GM18867 (cell line): ENCODE results near the gene SEMA3A.
A peak's percentile ranks its signal among the peaks of the same experiment; 100 is the strongest.

Experiments
- ATAC-seq: cut with Tn5 transposase; IDR thresholded peaks from one replicate; pipeline ENCODE4 v1.9.1; 2021; ENCODE audit warnings: mild to moderate bottlenecking, moderate library complexity; ENCODE audit not compliant: unreplicated experiment

Gene SEMA3A

DNA sequence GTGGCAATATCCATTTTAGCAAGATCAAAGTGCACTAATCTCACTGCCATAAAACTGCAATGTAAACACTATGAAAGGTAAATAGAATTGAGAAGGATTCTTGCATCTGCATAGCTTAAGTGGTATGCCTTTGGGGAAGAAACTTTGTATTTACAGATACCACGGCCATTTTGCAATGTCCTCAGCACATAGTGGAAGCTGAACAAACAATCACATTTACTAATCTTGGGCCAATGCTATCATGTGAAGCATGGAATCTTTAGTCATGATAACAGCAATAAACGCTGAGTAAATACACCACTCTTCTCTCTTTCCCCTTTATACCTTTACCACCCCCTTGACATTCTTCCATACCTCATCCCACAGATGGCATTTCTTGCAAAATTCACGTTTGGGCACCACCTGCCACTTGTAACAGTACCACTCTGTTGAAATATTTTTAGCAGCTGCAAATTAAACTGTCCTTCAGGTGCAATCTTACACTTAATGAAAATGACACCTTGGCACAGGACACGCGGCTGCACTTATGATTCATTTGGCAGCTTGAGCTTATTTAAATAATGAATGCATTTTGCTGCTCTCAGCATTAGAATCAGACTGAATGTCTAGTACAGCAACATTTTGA, 171.8 kb downstream of the SEMA3A start:
- ATAC-seq = no peak

DNA sequence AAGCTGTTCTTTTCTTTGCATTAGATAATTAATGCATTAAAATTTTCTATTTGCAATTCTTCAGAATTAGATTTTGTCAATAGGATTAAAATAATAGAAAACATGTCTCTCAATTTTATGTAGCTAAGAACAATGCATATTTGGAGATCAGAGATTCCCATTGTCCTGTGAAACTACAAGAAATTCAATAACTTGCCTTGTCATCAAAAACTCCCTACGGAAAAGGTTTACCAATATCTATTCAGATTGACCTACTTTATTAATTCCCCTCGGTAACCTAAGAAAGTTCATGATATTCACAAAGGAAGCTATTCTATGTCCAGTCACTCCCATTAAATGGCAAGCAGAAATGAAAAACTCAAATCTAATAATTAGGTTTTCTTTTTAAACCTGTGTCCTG, 172.6 kb downstream of the SEMA3A start:
- no peak for ATAC-seq

DNA sequence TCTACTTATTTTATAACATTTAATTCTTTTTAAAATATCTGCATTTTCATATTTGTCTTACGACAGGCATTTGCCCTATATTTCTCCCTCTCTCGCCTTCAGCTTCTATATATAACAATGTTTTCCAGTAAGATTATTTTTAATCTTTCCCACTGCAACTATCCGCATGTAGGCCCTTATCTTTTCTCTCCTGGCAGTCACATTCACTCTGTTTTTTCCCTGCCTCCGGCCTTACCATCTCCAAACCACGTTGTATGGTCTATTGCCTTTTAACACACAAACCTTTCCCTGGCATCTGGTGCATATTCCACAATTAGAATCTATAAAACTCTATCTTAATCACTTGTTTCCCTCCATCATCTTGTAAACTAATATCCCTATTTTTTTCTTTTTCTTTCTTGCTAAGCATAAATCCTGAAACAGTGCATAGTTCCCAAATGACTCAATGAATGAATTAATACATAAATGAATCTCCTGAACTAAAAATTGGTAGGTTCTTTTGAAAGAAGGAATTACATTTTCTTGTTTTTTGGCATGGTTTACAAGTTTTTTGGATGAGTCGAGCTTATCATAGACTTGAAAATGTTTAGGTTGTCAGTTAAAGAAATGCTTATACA, 173.2 kb downstream of the SEMA3A start:
- no peak for ATAC-seq

DNA sequence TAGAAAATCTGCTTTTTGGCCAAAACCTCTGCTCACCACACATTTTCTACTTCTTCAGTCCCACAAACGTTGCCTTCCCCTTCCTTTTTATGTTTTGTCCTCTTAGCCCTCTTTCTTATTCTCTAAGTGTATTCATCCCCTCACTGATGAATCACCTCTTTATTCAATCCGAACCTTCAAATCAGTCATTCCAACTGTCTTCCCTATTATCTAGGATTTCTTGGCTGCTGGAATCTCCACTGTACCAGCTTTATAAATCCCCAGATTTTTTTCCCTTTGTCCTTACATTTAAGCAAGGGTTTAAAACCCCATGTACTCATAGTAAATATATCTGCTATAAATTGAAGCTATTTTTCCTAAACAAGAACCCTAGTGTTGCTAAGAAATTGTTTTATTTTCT, 176.9 kb downstream of the SEMA3A start:
- ATAC-seq = no peak

DNA sequence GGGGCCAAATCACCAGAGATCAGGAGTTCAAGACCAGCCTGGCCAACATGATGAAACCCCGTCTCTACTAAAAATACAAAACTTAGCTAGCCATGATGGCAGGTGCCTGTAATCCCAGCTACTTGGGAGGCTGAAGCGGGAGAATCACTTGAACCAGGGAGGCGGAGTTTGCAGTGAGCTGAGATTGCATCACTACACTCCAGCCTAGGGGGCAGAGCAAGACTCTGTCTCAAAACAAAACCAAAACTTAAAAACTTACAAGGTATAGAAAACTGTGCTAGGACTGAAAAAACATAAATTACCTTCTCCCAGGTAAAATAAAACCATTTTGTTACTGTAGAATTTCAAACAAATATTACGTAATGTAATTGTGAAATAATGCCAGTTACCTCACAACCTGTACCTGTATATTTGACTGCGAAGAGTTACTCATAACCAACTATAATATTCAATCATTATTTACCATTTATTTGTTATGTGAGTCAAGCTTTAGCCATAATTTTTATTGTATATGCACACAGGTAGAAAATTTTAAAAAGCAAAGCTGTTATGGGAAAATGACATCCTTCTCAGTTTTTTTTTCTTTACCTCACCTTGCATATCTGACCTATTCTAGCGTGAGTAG, 180.9 kb downstream of the SEMA3A start:
- peak; percentile 53 for ATAC-seq

DNA sequence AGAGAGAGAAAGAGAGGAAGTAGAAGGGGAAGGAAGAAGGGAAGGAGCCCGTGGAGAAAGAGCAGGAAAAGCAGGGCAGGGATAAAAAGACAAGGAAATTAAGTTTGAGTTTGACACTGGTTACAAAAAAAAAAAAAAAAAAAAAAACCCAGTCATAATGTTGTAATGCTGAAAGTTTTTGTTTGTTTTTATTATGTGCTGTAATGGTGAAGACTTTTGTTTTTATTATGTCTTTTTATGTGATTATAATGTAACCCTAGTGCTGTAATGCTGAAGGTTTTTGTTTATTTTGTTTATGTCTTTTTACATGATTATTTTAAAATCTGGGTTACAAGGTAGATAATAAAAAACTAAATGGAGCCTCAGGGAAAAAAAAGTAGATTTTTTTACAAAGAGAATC, 184.8 kb downstream of the SEMA3A start:
- no peak for ATAC-seq

DNA sequence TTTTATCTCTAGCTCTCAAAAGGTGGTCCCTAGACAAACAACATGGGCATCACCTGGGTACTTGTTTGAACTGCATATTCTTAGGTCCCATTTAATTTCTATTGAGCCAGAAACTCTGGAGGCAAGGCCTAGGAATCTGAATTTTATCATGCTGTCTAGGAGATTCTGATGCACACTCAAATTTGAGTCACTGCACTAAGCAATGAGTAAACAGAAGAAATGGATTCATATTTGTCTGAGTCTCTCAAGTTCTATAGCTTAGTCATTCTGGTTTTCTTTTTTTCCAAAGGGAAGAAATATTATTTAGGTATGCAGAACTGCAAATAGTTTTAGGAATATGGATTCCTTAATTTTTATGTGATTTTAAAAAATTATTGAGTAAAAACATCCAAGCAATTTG, 185.5 kb downstream of the SEMA3A start:
- no peak for ATAC-seq

DNA sequence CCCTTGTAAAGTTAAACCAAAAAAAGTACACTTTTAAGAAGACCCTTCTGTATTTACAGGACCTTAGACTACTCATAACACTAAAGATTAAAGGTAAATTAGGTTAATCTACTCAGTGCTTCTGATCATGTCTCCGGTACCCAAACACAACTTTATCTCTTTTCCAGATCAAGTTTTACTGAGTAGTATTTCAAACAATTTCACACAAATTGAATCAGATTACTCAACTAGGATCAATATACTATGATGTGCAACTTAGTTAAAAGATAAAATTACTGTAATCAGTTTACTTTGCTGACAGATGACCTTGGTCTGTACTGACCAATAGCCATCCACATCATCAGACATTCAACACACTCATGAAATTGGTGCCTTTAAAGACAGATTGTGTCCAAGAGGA, 191.4 kb downstream of the SEMA3A start:
- ATAC-seq = no peak

DNA sequence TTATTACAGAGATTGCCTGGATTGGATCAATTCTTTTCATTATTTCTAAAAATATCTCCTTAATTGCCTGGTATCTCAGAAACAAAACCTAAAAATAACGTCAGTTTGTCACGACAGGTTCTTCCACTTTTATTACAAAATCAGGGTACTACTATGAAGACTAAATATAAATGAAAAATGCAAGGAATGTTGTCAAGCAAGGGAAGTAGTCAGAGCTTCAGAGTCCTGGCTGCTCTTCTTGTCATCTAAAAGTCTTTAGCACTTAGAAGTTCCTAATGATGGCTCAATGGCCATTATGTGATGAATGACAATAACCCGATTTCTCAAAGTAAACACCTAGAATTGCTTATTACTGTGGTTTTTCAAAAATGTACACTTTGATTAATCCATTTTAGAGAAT, 192.2 kb downstream of the SEMA3A start:
- ATAC-seq = no peak

DNA sequence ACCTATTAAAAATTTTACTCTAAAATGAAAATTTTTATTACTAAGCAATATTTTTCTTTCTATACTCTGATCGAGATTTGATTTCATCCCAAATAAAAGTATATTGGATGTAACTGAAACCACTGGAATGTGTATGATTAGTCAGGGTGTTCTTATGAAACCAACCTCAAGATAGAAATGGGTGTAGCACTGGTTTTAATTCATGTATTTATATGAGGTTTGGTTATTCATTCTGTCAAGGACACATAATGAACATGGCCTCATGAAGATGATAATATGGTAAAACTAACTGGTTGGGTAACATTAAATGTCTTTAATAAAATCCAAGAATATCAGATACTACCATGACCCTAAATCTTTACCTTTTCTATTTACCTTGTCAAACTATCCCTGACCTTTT, 197.7 kb downstream of the SEMA3A start:
- ATAC-seq = no peak

DNA sequence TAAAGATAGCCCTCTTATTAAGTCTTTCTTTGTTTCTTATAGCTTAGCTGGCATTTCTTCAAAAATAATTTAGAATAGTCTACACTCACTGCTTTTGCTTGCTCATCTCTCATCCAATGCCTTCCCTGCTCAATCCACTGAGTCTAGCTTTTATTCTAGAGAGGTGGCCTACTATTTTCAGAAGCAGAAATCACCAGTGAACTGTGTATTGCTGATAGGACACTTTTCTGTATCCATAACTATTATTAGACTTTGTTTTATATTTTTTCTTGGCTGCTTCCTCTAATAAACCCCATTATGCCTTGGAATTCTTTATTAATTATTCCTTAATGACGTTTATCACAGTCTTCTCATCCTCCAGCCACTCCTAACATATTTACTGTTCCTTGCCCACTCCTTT, 206.8 kb downstream of the SEMA3A start:
- ATAC-seq = no peak

DNA sequence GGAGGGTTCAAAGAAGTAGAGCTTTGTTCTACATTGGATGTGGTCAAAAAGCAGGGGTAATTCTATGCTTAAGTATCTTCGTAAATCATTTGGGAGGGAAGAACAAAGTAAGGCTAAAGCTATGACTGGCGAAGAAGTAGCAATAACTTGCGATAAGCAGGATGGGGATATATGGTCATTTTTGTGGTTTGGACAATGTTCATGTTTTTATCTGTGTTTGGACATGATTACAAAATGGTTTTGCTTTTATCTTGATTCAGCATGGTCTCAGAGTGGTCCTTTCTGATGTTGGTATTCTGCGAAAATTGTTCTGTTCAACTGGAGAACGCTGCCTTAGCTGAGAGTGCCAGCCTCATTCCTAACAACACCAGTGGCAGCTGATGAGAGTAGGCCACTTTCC, 208.8 kb downstream of the SEMA3A start:
- ATAC-seq = no peak

DNA sequence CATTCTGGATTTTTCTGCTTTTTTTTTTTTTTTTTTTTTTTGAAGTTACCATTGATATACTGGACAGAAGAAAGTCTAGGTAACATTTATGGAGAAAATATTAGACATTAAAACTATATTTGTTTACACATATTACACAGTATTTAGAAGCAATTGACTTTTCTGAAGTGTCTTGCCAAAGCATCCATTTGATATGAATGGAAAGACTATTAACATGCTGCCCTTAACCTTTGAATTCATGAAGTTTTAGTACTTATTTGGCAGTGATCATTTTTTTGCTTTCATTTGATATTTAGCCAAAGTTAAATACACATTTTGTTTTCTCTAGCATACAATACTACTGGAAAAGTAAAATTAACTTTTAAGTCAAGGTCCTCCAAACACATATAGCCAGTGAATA, 210.0 kb downstream of the SEMA3A start:
- ATAC-seq = no peak

DNA sequence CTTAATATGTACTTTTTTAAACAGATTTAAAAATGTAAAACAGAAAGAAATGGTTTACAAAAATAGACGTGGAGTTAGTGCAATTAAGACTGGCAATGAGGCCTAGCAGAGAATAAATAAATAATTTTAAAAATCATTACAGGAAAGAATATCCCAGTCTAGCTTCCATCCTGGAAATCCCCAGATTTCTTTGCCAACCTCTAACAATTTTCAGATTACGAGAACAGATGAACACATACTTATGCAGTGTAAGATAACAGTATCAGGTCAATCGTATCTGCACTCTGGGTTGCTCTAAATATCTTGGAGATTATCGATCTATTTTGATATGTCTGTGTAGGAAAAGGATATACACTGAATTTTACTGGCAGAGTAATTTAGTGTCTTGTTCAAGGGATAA, 210.5 kb downstream of the SEMA3A start:
- no peak for ATAC-seq

DNA sequence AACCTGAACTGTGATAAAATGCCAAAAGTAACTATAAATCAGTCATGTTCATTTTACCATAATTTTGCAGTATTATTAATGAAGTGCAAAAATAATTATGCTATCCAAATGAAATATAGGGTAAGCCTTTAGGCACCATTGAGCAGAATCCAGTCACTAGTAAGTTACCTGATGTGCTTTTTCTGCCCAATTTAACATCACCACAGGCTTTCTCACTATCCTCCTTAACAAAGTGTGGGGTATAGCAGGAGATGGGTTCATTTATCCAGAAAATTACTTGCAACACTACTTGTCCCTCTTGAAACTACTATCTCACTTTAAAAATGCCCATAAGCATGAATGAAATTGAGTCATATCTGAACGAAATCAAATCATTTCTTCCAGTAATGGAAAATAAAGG, 211.0 kb downstream of the SEMA3A start:
- ATAC-seq = no peak

DNA sequence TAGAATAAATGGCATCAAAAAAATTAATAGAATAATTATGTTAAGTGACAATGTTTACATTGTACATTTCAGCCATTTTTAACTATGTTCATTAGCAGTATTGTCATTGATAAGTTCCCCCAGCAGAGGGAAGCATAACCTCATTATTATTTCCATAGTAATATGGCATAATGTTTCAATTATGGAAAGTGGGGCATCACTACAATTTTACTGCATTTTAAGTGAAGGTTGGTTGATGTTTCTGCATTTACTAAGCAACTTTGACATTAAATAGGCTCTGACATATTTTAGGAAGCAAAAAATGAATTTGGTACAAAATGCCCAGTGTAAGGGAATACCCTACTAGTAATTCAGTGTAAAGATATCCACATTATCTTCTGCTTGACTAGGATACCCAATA, 218.3 kb downstream of the SEMA3A start:
- peak; percentile 92 for ATAC-seq

DNA sequence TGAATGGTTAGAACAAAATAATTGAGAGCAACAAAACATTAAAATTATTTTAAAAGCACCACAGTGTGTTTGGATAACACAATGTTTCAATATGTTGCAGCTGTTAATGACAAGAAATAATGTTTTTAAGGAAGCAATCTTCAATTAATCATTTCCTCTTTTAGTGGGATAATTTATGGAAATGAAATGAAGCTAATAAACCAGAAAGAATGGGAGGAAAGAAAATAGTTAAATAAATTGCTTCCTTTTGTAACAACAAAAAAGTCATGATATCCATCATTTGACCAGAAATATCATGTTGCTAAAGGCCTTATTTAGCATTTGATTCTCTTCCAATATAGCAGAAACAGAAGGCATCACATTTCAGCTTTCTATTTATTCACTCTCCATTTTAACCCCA, 224.5 kb downstream of the SEMA3A start:
- ATAC-seq = no peak

DNA sequence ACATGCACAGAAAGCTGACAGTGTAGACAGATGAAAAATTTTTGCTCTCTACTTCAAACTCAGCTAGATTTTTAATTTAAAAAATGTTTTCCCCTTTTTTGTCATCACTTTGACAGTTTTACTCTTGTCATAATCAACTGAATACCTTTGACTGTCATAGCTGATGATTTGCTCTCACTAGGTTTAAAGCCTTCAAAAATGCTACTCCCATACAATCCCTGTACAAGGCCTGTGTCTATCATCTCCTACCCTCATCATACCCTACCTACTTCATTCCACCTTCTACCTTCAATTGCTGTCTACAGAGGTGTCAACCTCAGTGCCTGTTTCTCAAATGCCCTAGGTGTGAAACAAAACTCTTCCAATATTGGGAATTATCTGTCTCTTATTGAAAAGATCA, 230.3 kb downstream of the SEMA3A start:
- no peak for ATAC-seq

DNA sequence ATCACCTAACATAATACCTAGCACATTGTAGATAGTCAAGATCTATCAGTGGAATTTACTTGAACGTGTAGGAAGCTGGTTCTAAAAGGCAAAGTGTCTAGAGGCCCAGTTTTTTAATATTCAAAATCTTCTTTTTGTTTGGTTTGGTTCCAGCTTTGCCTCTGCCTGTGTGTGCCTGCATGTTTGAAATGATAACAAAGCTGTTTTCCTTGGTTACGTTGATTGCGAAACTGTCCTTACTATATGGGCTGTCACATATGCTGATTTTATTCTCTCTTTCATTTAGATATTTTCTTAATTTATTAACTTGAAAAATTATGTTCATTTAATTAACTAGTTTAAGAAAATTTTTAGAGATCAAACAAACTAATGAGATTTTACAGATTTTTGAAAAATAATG, 237.3 kb downstream of the SEMA3A start:
- ATAC-seq = no peak

DNA sequence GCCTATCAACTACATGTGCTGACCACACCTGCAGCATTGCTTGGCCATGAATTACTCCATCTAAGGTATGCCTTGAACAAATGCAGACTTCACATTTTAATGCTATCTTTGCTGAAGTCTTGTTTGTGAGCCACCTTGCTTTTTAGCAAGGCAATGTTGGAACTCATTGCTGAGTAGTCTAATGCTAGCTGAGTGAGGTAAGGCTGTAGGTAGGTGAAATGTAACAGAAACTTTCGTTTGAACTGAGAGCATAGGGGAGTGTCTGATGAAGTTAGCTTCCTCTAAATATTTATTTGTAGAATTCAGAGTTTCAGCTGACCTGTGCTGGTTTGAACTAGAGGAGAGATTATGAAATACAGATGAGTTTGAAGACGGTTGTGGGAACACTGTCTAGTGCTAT, 238.5 kb downstream of the SEMA3A start:
- ATAC-seq = peak; percentile 46

DNA sequence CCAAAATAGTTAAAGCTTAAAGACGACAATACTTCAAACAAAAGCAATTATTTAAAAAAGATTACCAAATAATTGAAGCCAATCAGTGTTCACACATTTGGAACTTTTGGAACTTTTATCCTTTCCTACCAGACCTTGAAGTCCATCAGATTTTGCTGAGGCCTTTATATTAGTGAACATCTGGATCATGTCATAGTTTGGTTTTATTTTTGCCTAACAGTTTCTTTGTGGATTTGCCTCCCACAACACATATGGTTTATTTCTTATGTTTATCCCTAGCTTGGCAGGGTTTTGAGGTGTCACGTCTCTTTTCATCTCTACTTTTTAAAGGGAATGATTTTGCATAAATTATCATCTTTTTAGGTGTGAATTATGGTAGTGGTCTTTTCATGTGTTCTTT, 242.4 kb downstream of the SEMA3A start:
- no peak for ATAC-seq

DNA sequence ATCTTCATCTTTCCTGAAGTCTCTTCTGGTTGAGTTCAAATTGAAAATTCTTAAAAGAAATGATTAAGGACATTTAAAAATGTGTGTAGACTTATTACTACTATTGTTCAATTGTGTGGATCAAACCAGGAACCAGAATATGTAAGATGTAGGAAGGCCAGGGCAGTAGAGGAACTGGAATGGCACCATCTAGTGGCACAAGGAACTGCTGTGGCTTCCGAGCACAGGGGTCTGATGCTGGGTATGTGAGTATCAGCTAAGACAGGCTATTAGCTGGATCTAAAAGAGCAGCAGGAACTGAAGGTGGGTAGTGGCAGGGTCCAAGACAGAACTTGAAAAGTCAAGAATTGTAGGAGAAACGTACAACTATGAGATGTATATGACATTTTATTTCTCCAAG, 247.3 kb downstream of the SEMA3A start:
- peak; percentile 97 for ATAC-seq

DNA sequence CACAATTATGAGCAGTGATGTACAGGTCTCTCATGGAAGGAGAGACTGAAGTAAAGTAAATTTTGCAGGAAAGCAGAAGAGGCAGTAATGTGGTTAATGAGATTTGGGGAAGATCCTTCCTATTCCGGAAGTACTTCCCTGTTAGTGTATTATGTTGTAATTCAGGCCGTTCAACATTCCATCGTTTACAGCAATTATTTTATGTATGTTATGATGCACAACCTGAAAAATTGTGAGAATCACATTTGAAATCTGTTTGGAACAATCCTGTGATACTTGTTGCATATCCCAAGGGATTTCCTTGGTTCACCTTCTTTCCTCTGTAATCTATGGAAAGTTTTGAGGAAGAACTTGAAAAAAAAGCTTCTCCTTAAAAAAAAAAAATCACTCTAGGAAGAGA, 247.8 kb downstream of the SEMA3A start:
- no peak for ATAC-seq
